OCI-LY3 (cell line): ENCODE results near the gene SLC26A5.

ENCODE experiments used
- H2AFZ ChIP-seq: fragments of 200-600, 300-600 bp; shearing (Covaris generic); 2 replicates; pipeline ENCODE4 v1.6.0; 2014; ENCODE audit warnings: antibody characterized with exemption, low read depth, low read length
- H3K27ac ChIP-seq: fragments of 200-600, 300-600 bp; sonication (generic); 2 replicates; pipeline ENCODE4 v1.5.1; 2014; ENCODE audit warnings: mild to moderate bottlenecking, low read length, moderate library complexity, mixed read lengths
- H3K27me3 ChIP-seq: fragments of 200-600, 300-600 bp; sonication (generic); 2 replicates; pipeline ENCODE4 v1.6.1; 2014; ENCODE audit warnings: low read depth, low read length, mixed read lengths
- H3K36me3 ChIP-seq: fragments of 200-600, 300-600 bp; sonication (generic); replicated peaks from 2 replicates; pipeline ENCODE3; 2014; ENCODE audit warnings: low read depth, low read length, mixed read lengths
- H3K4me1 ChIP-seq: fragments of 300-600, 200-600 bp; sonication (generic); 2 replicates; pipeline ENCODE4 v1.6.1; 2014; ENCODE audit warnings: low read length, mixed read lengths
- H3K4me2 ChIP-seq: fragments of 200-600, 300-600 bp; sonication (generic); 2 replicates; pipeline ENCODE4 v1.6.1; 2014; ENCODE audit warnings: low read length, mixed read lengths
- H3K4me3 ChIP-seq: fragments of 300-600, 200-600 bp; sonication (generic); 2 replicates; pipeline ENCODE4 v1.5.1; 2014; ENCODE audit warnings: antibody characterized with exemption, mild to moderate bottlenecking, low read length, moderate library complexity
- H3K79me2 ChIP-seq: fragments of 300-600, 200-600 bp; shearing (Covaris generic); 2 replicates; pipeline ENCODE4 v1.6.1; 2014; ENCODE audit warnings: mild to moderate bottlenecking, low read length, mixed read lengths
- H3K9ac ChIP-seq: fragments of 300-600, 200-600 bp; shearing (Covaris generic); 2 replicates; pipeline ENCODE4 v1.6.0; 2014; ENCODE audit warnings: mild to moderate bottlenecking, low read length, moderate library complexity
- H3K9me3 ChIP-seq: fragments of 200-600, 300-600 bp; shearing (Covaris generic); 2 replicates; pipeline ENCODE4 v1.6.1; 2014; ENCODE audit warnings: low read length, mixed read lengths; ENCODE audit not compliant: insufficient read depth
- H4K20me1 ChIP-seq: fragments of 200-600, 300-600 bp; sonication (generic); 2 replicates; pipeline ENCODE4 v1.6.1; 2016; ENCODE audit warnings: low read length, mixed read lengths; ENCODE audit not compliant: insufficient read depth
- EZH2phosphoT487 ChIP-seq: fragments of 200-600 bp; shearing (Covaris generic); IDR thresholded peaks from 2 replicates; pipeline ENCODE4 v1.6.1; 2018; ENCODE audit warnings: antibody characterized with exemption, mixed run types, low read depth
- TF ChIP-seq, protein P1 (sequence below): fragments of 200-600, 300-600 bp; sonication (generic); IDR thresholded peaks from 2 replicates; pipeline ENCODE4 v1.5.1; 2014; ENCODE audit warnings: antibody characterized with exemption, low read length, low read depth

SLC26A5 gene

DNA sequence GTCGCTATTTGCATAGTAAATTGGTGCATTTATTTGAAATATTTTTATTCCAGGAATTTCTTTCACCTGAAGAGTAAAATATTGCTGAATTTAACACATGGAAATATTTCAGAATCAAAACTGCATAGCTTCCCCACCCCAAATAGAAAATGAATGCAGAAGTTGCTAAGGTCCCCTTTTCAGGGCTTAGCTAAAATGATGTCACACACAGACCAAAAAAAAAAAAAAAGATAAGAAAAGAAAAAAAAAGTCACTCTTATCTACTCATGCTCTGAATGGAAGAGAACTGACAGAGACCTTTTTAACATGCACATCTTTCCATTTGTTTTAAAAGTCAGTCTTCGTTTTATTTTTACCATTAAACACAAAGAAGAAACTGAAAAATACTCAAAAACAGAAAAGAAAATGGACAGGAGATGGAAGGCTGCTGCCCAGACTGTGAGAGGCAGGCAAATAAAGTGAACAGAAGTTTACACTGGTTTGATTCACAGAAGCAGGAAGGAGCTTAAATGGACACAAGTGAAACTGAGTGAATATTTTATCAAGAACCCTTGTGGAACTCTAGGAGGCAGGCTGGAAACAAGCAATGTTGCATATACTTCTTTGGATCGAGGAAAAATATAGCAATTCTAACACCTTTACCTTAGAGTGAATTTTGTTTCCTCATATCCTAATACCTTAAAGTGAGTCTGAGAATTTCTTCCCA, 66.6 kb downstream of the SLC26A5 start:
- H3K36me3 ChIP-seq: no peaks in the 10 kb centered on the region
- H3K4me2 ChIP-seq: peak overlapping the region; percentile 43
- no peaks in the 10 kb centered on the region for H3K27me3 ChIP-seq
- H3K9ac ChIP-seq: no peak overlapping the region
- H3K4me3 ChIP-seq: no peak overlapping the region
- H4K20me1 ChIP-seq: no peaks in the 10 kb centered on the region
- no peak for TF ChIP-seq EZH2phosphoT487
- TF ChIP-seq, protein P1, sequence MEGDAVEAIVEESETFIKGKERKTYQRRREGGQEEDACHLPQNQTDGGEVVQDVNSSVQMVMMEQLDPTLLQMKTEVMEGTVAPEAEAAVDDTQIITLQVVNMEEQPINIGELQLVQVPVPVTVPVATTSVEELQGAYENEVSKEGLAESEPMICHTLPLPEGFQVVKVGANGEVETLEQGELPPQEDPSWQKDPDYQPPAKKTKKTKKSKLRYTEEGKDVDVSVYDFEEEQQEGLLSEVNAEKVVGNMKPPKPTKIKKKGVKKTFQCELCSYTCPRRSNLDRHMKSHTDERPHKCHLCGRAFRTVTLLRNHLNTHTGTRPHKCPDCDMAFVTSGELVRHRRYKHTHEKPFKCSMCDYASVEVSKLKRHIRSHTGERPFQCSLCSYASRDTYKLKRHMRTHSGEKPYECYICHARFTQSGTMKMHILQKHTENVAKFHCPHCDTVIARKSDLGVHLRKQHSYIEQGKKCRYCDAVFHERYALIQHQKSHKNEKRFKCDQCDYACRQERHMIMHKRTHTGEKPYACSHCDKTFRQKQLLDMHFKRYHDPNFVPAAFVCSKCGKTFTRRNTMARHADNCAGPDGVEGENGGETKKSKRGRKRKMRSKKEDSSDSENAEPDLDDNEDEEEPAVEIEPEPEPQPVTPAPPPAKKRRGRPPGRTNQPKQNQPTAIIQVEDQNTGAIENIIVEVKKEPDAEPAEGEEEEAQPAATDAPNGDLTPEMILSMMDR: no peak
- H3K27ac ChIP-seq: no peak overlapping the region
- peaks cover 5% of the 10 kb centered on the region; the same call in 1 of the 2 replicates for H3K4me1 ChIP-seq
- H3K79me2 ChIP-seq: no peaks in the 10 kb centered on the region
- no peaks in the 10 kb centered on the region for H3K9me3 ChIP-seq
- no peak overlapping the region for H2AFZ ChIP-seq

GRCh38 chr7:103373866-103374643, 72.0 kb downstream of the SLC26A5 start:
- Histone ChIP-seq H2AFZ (peak overlapping the region; percentile 53; the same call in 1 of the 2 replicates), H4K20me1 (no peaks in the 10 kb centered on the region), H3K4me3 (no peak overlapping the region), H3K9ac (no peak overlapping the region), H3K36me3 (peaks cover 9% of the 10 kb centered on the region), H3K79me2 (no peaks in the 10 kb centered on the region), H3K27me3 (no peaks in the 10 kb centered on the region), H3K9me3 (no peaks in the 10 kb centered on the region), H3K4me2 (no peak overlapping the region), H3K4me1 (no peaks in the 10 kb centered on the region), H3K27ac (no peak overlapping the region)
- TF ChIP-seq EZH2phosphoT487: no peak
- TF ChIP-seq, protein P1: no peak

GRCh38 chr7:103369432-103369831, 76.6 kb downstream of the SLC26A5 start:
- no peaks in the 10 kb centered on the region for H3K27me3 ChIP-seq
- no peaks in the 10 kb centered on the region for H3K4me1 ChIP-seq
- H3K9me3 ChIP-seq: no peaks in the 10 kb centered on the region
- no peak overlapping the region for H3K9ac ChIP-seq
- no peaks in the 10 kb centered on the region for H3K79me2 ChIP-seq
- H3K4me3 ChIP-seq: no peak overlapping the region
- TF ChIP-seq, protein P1: no peak
- TF ChIP-seq EZH2phosphoT487: no peak
- no peak overlapping the region for H3K4me2 ChIP-seq
- H4K20me1 ChIP-seq: no peaks in the 10 kb centered on the region
- no peak overlapping the region for H2AFZ ChIP-seq
- peaks cover 38% of the 10 kb centered on the region for H3K36me3 ChIP-seq
- no peak overlapping the region for H3K27ac ChIP-seq

GRCh38 chr7:103349805-103350204, 96.2 kb downstream of the SLC26A5 start:
- H3K36me3 ChIP-seq: peaks cover 12% of the 10 kb centered on the region
- no peaks in the 10 kb centered on the region for H3K9me3 ChIP-seq
- peak overlapping the region; percentile 82; the same call in 1 of the 2 replicates for H3K4me2 ChIP-seq
- peaks cover 75% of the 10 kb centered on the region for H3K79me2 ChIP-seq
- H2AFZ ChIP-seq: no peak overlapping the region
- no peak overlapping the region for H3K9ac ChIP-seq
- no peaks in the 10 kb centered on the region for H3K27me3 ChIP-seq
- H3K4me1 ChIP-seq: peaks cover 25% of the 10 kb centered on the region
- TF ChIP-seq EZH2phosphoT487: no peak
- TF ChIP-seq, protein P1: no peak
- H4K20me1 ChIP-seq: peaks cover 9% of the 10 kb centered on the region; the same call in 1 of the 2 replicates
- 0 out of 2 replicates have a peak overlapping the region, but pooled peaks have one; percentile 90 for H3K4me3 ChIP-seq
- H3K27ac ChIP-seq: no peak overlapping the region
